Measurements from ENCODE around the gene OMP.

Gene OMP

GRCh38 chr11:77131560-77131959 is 28.9 kb downstream of the OMP start:
- TF ChIP-seq ZFP69B (tag by site-specific recombination; IDR thresholded peaks at IDR 0.05) (no peak), ZNF2 (tag by site-specific recombination; IDR thresholded peaks at IDR 0.05) (no peak), ZBTB7A (tag by site-specific recombination; IDR thresholded peaks at IDR 0.05; ENCODE audit: low read depth) (no peak), ZNF391 (tag by site-specific recombination; IDR thresholded peaks at IDR 0.05; ENCODE audit: borderline replicate concordance, low read depth) (no peak)
- no peak overlapping the region for H3K27ac ChIP-seq (ENCODE audit: extremely low read depth, low read depth, low read length)
- no peaks in the 10 kb centered on the region for H3K36me3 ChIP-seq (ENCODE audit: control insufficient read depth in 2 of 2, insufficient read depth in 1 of 2, low read length in 2 of 2)
- ChIA-PET POLR2A (no interaction called here), CTCF (interaction anchor here (0.7 to 3.5 kb wide), 2 partner anchors 55 to 91 kb away, joined by 3 to 14 read pairs; no protein-coding TSS in a partner anchor)
- H3K4me1 ChIP-seq (ENCODE audit: control insufficient read depth, insufficient read depth, low read length) = no peaks in the 10 kb centered on the region; the same call in 1 of the 2 replicates
- H3K9me3 ChIP-seq (ENCODE audit: control insufficient read depth, insufficient read depth, low read depth, low read length) = no peaks in the 10 kb centered on the region
- H3K4me3 ChIP-seq (ENCODE audit: low read depth, low read length) = no peak overlapping the region

GRCh38 chr11:77135069-77135468 is 32.4 kb downstream of the OMP start:
- ChIA-PET POLR2A (no interaction called here), CTCF (interaction anchor here (1.4 to 2.7 kb wide), 2 partner anchors 8 to 9 kb away, joined by 3 to 18 read pairs; partner anchors contain the start of gene MYO7A)
- no peaks in the 10 kb centered on the region for H3K36me3 ChIP-seq (ENCODE audit: control insufficient read depth in 2 of 2, insufficient read depth in 1 of 2, low read length in 2 of 2)
- H3K4me3 ChIP-seq (ENCODE audit: low read depth, low read length) = no peak overlapping the region
- H3K27ac ChIP-seq (ENCODE audit: extremely low read depth, low read depth, low read length) = no peak overlapping the region
- no peaks in the 10 kb centered on the region for H3K9me3 ChIP-seq (ENCODE audit: control insufficient read depth, insufficient read depth, low read depth, low read length)
- no peak for TF ChIP-seq ZNF362 (tag by site-specific recombination; IDR thresholded peaks at IDR 0.05)
- TF ChIP-seq ZNF830 (tag by site-specific recombination; IDR thresholded peaks at IDR 0.05; ENCODE audit: low read depth) = no peak
- TF ChIP-seq ZBTB44 (tag by site-specific recombination; IDR thresholded peaks at IDR 0.05) = no peak
- no peak for TF ChIP-seq EGR2 (tag by site-specific recombination; IDR thresholded peaks at IDR 0.05; ENCODE audit: low read depth)
- no peak for TF ChIP-seq ZNF707 (tag by site-specific recombination; IDR thresholded peaks at IDR 0.05)
- TF ChIP-seq ZBTB17 (tag by site-specific recombination; IDR thresholded peaks at IDR 0.05) = no peak
- TF ChIP-seq ZFP3 (tag by site-specific recombination; IDR thresholded peaks at IDR 0.05; ENCODE audit: low read depth) = no peak
- no peak for TF ChIP-seq KLF1 (tag by site-specific recombination; IDR thresholded peaks at IDR 0.05)
- TF ChIP-seq ZNF624 (tag by site-specific recombination; IDR thresholded peaks at IDR 0.05) = no peak
- TF ChIP-seq GLIS1 (tag by site-specific recombination; IDR thresholded peaks at IDR 0.05) = no peak
- TF ChIP-seq ZNF354C (tag by site-specific recombination; IDR thresholded peaks at IDR 0.05; ENCODE audit: borderline replicate concordance, low read depth) = no peak
- TF ChIP-seq, protein P1, sequence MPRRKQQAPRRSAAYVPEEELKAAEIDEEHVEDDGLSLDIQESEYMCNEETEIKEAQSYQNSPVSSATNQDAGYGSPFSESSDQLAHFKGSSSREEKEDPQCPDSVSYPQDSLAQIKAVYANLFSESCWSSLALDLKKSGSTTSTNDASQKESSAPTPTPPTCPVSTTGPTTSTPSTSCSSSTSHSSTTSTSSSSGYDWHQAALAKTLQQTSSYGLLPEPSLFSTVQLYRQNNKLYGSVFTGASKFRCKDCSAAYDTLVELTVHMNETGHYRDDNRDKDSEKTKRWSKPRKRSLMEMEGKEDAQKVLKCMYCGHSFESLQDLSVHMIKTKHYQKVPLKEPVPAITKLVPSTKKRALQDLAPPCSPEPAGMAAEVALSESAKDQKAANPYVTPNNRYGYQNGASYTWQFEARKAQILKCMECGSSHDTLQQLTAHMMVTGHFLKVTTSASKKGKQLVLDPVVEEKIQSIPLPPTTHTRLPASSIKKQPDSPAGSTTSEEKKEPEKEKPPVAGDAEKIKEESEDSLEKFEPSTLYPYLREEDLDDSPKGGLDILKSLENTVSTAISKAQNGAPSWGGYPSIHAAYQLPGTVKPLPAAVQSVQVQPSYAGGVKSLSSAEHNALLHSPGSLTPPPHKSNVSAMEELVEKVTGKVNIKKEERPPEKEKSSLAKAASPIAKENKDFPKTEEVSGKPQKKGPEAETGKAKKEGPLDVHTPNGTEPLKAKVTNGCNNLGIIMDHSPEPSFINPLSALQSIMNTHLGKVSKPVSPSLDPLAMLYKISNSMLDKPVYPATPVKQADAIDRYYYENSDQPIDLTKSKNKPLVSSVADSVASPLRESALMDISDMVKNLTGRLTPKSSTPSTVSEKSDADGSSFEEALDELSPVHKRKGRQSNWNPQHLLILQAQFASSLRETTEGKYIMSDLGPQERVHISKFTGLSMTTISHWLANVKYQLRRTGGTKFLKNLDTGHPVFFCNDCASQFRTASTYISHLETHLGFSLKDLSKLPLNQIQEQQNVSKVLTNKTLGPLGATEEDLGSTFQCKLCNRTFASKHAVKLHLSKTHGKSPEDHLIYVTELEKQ (tag by site-specific recombination; IDR thresholded peaks at IDR 0.05; ENCODE audit: borderline replicate concordance) = no peak
- TF ChIP-seq ZFHX2 (tag by site-specific recombination; conservative IDR thresholded peaks at IDR 0.05) = no peak
- TF ChIP-seq KLF7 (tag by site-specific recombination; IDR thresholded peaks at IDR 0.05; ENCODE audit: borderline replicate concordance) = no peak
- no peak for TF ChIP-seq ZSCAN23 (tag by site-specific recombination; IDR thresholded peaks at IDR 0.05)
- no peak for TF ChIP-seq SCRT2 (tag by site-specific recombination; IDR thresholded peaks at IDR 0.05)
- H3K4me1 ChIP-seq (ENCODE audit: control insufficient read depth, insufficient read depth, low read length) = no peaks in the 10 kb centered on the region
